Activated T-helper 2 cell treated with anti-CD3 and anti-CD28 coated beads, Interferon-gamma antibody, Interleukin-2, Interleukin-4, amounts not matched to agents 10 μg/mL and 5 μg/mL and 100 μg/mL, durations not matched to agents 14 hours and 24 hours and 36 hours (primary cell): ENCODE data around the gene NCKAP5. TPM values are rescaled to one million over a fixed set of nuclear protein-coding genes. Genes with fewer than 3 reads are reported as not detected.

Source experiments
- DNase-seq: peaks from one replicate; pipeline ENCODE4 v3.0.0; 2021; ENCODE audit warnings: low spot score
- H3K27ac Mint-ChIP-seq: one replicate; pipeline ENCODE4 v1.8.0; 2021; ENCODE audit warnings: mixed read lengths
- H3K27me3 Mint-ChIP-seq: one replicate; pipeline ENCODE4 v1.8.0; 2021; ENCODE audit warnings: low read depth, mixed read lengths
- H3K36me3 Mint-ChIP-seq: one replicate; pipeline ENCODE4 v1.8.0; 2021; ENCODE audit warnings: low read depth, mixed read lengths
- H3K4me1 Mint-ChIP-seq: one replicate; pipeline ENCODE4 v1.8.0; 2021; ENCODE audit warnings: low read depth, mixed read lengths
- H3K4me3 Mint-ChIP-seq: one replicate; pipeline ENCODE4 v1.8.0; 2021; ENCODE audit warnings: low read depth, mild to moderate bottlenecking, moderate library complexity, mixed read lengths
- H3K9me3 Mint-ChIP-seq: one replicate; pipeline ENCODE4 v1.8.0; 2021; ENCODE audit warnings: mixed read lengths
- intact Hi-C: fragments of 100-400 bp; cut with micrococcal nuclease; formaldehyde crosslinking; loops from one replicate; pipeline ENCODE4 v1.15.1; 2023
- total RNA-seq: library from RNA; stranded (reverse); gene quantifications from 2 replicates; pipeline ENCODE4 v1.2.3, GENCODE V29; 2022

NCKAP5 gene
- total RNA-seq, 1 donor from 2014 or later, result not detected

DNA sequence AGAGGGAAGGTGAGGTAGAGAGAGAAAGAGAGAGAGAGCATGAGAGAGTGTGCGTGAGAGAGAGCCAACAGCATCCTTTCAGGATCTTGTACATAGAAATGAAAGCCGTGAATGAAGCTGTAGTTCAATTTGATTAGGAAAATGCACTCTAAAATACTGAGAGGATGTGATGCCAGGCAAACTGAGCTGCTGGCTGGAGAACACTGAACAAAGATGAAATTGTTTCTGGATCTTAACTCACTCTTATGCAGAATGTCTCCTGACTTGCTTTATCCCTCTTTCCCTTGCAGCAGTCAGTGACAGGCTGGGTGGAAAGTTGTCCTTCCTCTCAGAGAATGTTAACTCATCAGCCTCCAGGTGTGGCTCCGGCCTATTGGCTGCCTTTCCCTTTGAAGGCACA lies 908.9 kb downstream of the NCKAP5 start:
- Mint-ChIP-seq H3K36me3 (no peaks in the 10 kb centered on the region), H3K9me3 (no peaks in the 10 kb centered on the region), H3K4me3 (no peak overlapping the region), H3K4me1 (no peaks in the 10 kb centered on the region), H3K27ac (no peak overlapping the region), H3K27me3 (no peaks in the 10 kb centered on the region)
- DNase-seq, result no peak
- intact Hi-C loops, result no loop called here

DNA sequence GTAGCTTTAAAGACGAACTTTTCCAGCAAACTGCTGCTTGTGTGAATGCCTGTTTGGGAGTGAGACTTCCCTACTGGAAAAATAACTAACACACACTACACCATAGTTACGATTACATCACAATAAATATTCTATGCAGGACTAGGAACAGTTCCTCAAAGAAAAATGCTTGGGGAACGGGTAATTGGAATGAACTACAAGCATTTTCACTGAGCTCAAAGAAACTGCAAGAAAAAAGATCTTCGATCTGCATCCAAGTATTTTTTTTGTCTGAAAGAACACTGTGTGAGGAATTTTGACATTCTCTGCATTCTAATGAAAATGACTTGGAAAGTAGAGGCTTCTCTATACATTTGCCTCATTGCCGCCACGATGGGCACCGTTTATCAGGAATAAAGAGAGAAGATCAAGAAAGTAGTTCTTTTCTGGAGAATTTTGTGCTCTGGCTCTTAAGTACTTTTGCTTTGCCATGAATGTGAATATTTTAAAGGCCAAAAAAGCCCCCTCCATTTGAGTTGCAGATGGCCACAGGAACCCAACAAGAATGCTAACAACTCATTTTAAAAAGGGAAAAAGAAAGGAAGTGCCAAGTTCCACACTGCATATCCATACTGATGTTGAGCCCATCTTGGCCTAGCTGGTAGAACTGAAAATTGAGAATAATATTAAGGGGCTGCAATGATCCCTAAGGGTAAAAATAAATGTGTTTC lies 911.8 kb downstream of the NCKAP5 start:
- H3K27ac Mint-ChIP-seq, result no peak overlapping the region
- no peak overlapping the region for H3K4me3 Mint-ChIP-seq
- intact Hi-C loops, result no loop called here
- no peaks in the 10 kb centered on the region for H3K9me3 Mint-ChIP-seq
- H3K27me3 Mint-ChIP-seq, result no peaks in the 10 kb centered on the region
- DNase-seq, result no peak
- no peaks in the 10 kb centered on the region for H3K36me3 Mint-ChIP-seq
- no peaks in the 10 kb centered on the region for H3K4me1 Mint-ChIP-seq

DNA sequence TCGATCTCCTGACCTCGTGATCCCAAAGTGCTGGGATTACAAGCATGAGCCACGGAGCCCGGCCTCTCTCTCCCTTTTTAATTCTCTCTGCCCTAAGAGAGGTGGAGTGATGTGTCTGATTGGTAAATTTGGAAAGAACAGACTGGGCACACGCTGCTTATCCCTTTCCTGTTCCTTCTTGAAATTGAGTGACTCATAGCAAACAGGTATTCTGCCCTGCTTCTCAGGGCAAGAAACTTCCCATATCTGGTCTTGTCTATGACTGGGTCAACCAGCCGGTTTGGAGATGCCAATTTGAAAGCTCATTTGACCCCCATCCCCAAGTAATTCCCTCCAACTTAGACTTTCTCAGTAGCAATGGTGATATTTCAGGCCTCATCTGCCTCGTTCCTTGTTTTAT lies 913.3 kb downstream of the NCKAP5 start:
- H3K27me3 Mint-ChIP-seq, result no peaks in the 10 kb centered on the region
- H3K27ac Mint-ChIP-seq, result no peak overlapping the region
- no peaks in the 10 kb centered on the region for H3K4me1 Mint-ChIP-seq
- no peak overlapping the region for H3K4me3 Mint-ChIP-seq
- intact Hi-C loops, result no loop called here
- no peaks in the 10 kb centered on the region for H3K9me3 Mint-ChIP-seq
- no peak for DNase-seq
- H3K36me3 Mint-ChIP-seq, result no peaks in the 10 kb centered on the region

DNA sequence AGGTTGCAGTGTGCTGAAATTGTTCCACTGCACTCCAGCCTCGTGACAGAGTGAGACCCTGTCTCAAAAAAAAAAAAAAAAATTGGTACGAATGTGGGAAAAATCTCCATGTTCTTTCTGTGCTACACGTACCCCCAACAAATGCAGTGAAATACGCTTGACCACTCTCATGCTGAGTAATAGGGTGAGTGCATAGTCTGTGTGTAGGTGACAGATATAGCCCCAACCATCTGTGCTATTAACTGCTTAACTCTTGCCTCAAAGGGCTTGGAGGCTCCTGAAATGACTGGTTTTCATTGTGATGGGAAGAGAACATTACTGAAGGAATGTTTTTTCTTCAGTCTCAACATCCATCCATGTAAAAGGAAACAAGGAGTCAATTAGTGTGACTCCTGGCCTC lies 913.9 kb downstream of the NCKAP5 start:
- no peaks in the 10 kb centered on the region for H3K36me3 Mint-ChIP-seq
- H3K4me3 Mint-ChIP-seq, result no peak overlapping the region
- H3K27me3 Mint-ChIP-seq, result no peaks in the 10 kb centered on the region
- H3K9me3 Mint-ChIP-seq, result no peaks in the 10 kb centered on the region
- H3K4me1 Mint-ChIP-seq, result no peaks in the 10 kb centered on the region
- H3K27ac Mint-ChIP-seq, result no peak overlapping the region
- DNase-seq, result no peak
- intact Hi-C loops, result no loop called here

DNA sequence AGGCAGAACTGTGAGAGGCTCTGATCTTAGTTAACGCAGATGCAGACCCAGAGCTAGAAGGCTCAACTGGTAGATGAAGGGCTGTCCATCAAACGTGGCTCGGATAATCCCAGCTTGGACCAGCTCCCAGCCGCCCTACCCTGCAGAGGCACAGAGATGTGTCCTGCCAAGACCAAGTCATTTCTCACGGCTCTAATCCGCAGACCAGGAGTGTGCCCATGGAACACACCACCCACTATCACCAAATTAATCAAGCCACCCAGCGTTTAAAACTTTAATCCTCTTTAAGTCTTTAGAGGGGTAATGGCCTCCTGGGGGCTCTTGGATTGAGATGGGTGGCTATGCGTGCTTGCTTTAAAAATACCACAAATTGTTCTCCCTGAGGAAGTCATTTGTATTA lies 915.8 kb downstream of the NCKAP5 start:
- Mint-ChIP-seq H3K27me3 (no peaks in the 10 kb centered on the region), H3K4me1 (no peaks in the 10 kb centered on the region), H3K27ac (no peak overlapping the region), H3K9me3 (no peaks in the 10 kb centered on the region), H3K4me3 (no peak overlapping the region), H3K36me3 (no peaks in the 10 kb centered on the region)
- intact Hi-C loops, result no loop called here
- no peak for DNase-seq

DNA sequence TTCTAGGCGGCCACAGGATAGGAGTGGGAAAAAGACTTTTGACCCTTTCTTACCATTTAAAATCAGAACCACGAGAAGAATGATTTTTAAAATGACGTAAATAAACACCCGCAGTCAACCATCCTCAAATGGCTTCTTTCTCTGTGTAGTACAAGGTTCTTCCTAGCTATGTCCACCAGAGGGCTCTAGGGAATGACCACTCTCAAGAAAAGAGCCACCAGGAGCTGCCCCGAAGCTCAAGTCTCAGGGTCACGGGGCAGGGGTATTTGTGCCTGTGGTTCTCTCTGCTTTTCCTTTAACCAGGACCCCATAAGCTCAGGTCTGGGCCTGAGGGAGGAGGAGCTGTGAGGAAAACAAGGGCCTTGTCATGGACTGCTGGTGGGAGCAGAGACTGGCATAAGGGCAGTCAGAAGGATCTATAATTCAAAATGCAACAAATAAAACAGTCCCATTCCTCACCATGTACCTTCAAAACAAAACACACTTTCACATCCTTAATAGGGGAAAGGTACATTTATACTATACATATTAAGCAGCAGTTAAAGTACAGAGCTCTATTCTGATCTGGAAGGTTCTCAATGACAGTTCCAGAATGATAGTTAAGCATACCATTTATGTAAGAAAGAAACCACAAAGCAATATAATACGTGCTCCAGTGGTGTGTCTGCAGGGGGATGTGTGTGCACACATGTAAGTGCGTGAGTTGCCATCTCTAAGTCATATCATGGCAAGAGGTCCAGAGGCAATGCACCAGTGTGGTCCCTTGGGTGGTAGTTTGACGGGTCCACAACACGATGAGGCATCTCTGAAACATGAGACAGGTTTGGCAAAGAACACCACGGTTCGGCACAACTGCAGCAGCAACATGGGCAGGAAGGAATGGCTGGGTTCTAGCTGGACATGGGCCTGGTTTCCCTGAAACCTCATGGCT lies 916.9 kb downstream of the NCKAP5 start:
- no peaks in the 10 kb centered on the region for H3K27me3 Mint-ChIP-seq
- H3K4me1 Mint-ChIP-seq, result no peaks in the 10 kb centered on the region
- no peaks in the 10 kb centered on the region for H3K36me3 Mint-ChIP-seq
- no peaks in the 10 kb centered on the region for H3K9me3 Mint-ChIP-seq
- no peak for DNase-seq
- H3K4me3 Mint-ChIP-seq, result no peak overlapping the region
- intact Hi-C loops, result no loop called here
- no peak overlapping the region for H3K27ac Mint-ChIP-seq

DNA sequence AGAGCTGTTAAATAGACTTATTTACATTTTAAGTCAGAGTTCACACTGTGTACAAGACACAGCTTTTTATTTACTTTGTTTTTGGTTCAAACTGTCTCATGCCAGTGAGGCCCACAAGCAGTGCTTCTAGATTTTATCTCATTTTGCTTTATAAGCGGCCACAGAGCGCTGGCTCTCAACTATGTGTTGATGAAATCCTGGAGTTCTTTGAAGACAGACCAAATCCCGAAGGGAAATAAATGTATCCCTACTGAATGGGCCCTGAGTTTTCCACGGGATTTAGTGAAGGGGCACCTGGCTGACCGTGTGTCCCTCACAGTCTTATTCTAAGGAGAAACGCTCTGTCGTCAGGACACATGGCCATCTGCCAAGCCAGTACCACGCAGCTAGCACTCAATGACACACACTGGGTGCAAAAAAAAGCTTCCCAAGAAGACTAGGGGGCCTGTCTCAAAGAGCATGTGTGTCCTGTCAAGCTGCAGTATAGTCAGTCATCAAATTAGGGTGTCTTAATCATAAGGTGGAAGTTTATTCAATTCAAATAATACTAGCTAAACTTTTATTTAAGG lies 921.6 kb downstream of the NCKAP5 start:
- no peak for DNase-seq
- H3K27ac Mint-ChIP-seq, result no peak overlapping the region
- intact Hi-C loops, result no loop called here
- H3K27me3 Mint-ChIP-seq, result no peaks in the 10 kb centered on the region
- no peaks in the 10 kb centered on the region for H3K4me1 Mint-ChIP-seq
- H3K9me3 Mint-ChIP-seq, result no peaks in the 10 kb centered on the region
- no peak overlapping the region for H3K4me3 Mint-ChIP-seq
- H3K36me3 Mint-ChIP-seq, result no peaks in the 10 kb centered on the region

DNA sequence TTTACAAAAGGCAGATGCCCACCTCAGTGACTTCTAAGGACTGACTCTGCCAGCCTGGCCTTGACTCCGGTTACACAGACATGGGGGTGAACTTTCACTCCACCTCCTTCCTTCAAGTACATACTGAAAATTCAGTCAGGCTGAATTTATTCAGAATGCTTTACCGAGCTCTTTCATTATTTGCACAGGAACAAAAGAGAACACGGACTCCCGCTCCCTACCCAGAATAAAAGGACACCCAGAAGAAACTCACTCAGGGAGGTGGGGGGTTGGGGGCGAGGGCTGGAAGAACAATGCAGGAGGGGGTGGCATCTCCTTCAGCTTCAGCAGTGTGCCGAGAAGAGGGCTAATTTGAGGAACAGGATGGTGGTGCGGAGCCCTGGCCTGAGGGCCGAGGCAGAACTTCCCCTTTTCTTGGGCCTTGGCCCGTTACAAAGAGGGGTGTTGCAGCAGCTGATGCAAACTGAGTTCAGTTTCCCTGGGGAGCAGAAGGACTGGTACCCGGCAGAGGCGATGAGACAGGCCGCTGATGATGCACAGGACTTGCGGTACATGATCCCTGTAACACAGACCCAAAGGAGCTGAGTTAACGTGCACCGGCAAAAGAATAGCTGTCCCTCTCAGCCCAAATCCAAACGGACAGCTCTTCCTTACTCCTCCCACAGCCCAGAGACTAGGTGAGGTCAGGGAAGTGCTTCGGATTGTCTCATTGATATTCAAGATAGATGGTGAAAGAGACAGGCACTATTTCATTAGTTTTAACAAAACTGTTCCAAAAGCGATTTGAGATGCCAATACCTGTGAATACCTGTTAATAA lies 922.3 kb downstream of the NCKAP5 start:
- no peaks in the 10 kb centered on the region for H3K27me3 Mint-ChIP-seq
- H3K4me1 Mint-ChIP-seq, result no peaks in the 10 kb centered on the region
- DNase-seq, result no peak
- no peaks in the 10 kb centered on the region for H3K36me3 Mint-ChIP-seq
- intact Hi-C loops, result no loop called here
- H3K9me3 Mint-ChIP-seq, result no peaks in the 10 kb centered on the region
- H3K27ac Mint-ChIP-seq, result no peak overlapping the region
- H3K4me3 Mint-ChIP-seq, result no peak overlapping the region

DNA sequence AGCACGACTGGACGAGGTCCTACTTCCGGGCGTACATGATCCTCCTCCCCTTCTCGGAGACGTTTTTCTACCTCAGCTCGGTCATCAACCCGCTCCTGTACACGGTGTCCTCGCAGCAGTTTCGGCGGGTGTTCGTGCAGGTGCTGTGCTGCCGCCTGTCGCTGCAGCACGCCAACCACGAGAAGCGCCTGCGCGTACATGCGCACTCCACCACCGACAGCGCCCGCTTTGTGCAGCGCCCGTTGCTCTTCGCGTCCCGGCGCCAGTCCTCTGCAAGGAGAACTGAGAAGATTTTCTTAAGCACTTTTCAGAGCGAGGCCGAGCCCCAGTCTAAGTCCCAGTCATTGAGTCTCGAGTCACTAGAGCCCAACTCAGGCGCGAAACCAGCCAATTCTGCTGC lies 923.1 kb downstream of the NCKAP5 start:
- no peaks in the 10 kb centered on the region for H3K36me3 Mint-ChIP-seq
- H3K27me3 Mint-ChIP-seq, result no peaks in the 10 kb centered on the region
- no peak overlapping the region for H3K4me3 Mint-ChIP-seq
- no peaks in the 10 kb centered on the region for H3K4me1 Mint-ChIP-seq
- no peaks in the 10 kb centered on the region for H3K9me3 Mint-ChIP-seq
- DNase-seq, result no peak
- no peak overlapping the region for H3K27ac Mint-ChIP-seq
- intact Hi-C loops, result no loop called here

DNA sequence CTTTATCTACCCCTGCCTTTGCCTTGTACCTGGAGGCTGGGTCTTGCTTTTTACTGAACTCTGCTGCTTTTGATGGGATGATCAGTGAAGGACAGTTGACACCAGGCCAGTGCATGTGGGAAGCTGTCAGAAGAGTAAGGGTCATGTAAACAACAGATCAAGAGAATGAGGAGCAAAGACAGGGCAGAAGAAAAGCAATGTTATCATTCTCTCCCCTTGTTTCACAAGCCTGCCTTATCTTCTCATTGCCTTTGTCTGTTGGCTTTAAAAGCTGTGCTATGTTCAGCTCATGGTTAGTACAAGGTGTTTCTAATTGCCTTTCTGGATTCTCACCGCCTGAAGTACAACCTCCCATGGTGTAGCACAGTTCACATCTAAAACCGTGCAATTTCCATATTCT lies 925.8 kb downstream of the NCKAP5 start:
- H3K27ac Mint-ChIP-seq, result no peak overlapping the region
- H3K36me3 Mint-ChIP-seq, result no peaks in the 10 kb centered on the region
- no peaks in the 10 kb centered on the region for H3K27me3 Mint-ChIP-seq
- intact Hi-C loops, result no loop called here
- H3K4me1 Mint-ChIP-seq, result no peaks in the 10 kb centered on the region
- no peak overlapping the region for H3K4me3 Mint-ChIP-seq
- H3K9me3 Mint-ChIP-seq, result no peaks in the 10 kb centered on the region
- DNase-seq, result no peak

DNA sequence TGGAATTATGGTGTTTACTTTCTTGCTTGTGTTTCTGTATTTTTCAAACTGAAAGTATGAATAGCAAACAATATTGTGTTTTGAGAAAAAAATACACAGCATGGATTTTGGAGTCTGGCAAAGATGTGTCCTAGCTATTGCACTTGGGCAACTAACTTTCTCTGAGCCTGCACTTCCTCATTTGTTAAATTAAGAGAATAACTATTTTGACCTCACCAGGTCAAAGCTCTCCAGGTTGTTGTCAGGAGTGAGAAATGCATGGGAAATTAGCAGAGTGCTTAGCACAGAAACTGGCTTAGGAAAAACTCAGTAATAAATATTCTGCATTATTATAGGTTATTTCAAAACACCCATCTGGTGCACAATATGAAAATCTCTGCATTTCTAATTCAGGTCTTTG lies 926.4 kb downstream of the NCKAP5 start:
- intact Hi-C loops, result no loop called here

DNA sequence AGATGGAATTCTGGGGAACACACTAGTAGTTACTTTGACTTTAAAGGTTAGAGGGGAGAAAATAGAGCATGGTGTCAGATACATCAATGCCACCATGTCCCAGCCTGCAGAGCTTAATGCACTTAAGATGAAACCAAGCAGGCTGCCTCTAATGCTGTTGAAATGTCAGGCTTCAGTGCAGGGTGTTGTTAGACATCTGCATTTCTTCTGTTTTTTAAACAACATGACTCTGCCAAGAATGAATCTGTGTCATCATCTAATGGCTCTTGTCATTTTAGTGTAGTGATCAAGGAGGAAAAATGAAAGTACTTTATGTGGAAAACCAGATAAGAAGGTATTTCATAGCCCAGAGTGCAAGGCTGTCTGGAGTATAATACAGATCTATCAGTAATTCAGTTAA lies 928.1 kb downstream of the NCKAP5 start:
- DNase-seq, result no peak
- Mint-ChIP-seq H3K9me3 (no peaks in the 10 kb centered on the region), H3K27ac (no peak overlapping the region), H3K27me3 (no peaks in the 10 kb centered on the region), H3K4me1 (no peaks in the 10 kb centered on the region), H3K36me3 (no peaks in the 10 kb centered on the region), H3K4me3 (no peak overlapping the region)
- intact Hi-C loops, result no loop called here

More for the DNA sequence above, 926.4 kb downstream of the NCKAP5 start:
- no peak for DNase-seq
- H3K4me3 Mint-ChIP-seq, result no peak overlapping the region
- H3K27me3 Mint-ChIP-seq, result no peaks in the 10 kb centered on the region
- H3K9me3 Mint-ChIP-seq, result no peaks in the 10 kb centered on the region
- no peak overlapping the region for H3K27ac Mint-ChIP-seq
- no peaks in the 10 kb centered on the region for H3K36me3 Mint-ChIP-seq
- no peaks in the 10 kb centered on the region for H3K4me1 Mint-ChIP-seq
